ENCODE measurements around the gene NARF.
"Not testable (repeated sequence)": the region's sequence is repeated elsewhere in the genome, so short reads cannot be mapped to it uniquely, and the experiment has no call there.

NARF gene

GRCh38 chr17:82503094-82503727 is 44.7 kb downstream of the NARF start:
- Histone ChIP-seq H3K27me3 (ENCODE audit: control insufficient read depth in 1 of 2, insufficient read depth in 2 of 2, low read length in 2 of 2) (no peaks in the 10 kb centered on the region), H3K27ac (ENCODE audit: low read length) (no peak overlapping the region), H3K4me3 (ENCODE audit: low read length in 2 of 2) (no peak overlapping the region), H3K9me3 (ENCODE audit: control insufficient read depth in 2 of 2, low read length in 2 of 2) (no peaks in the 10 kb centered on the region), H3K4me1 (ENCODE audit: control insufficient read depth, insufficient read depth, low read length) (no peaks in the 10 kb centered on the region), H3K9ac (ENCODE audit: low read length in 2 of 2) (no peak overlapping the region), H3K36me3 (ENCODE audit: control insufficient read depth in 2 of 2, insufficient read depth in 2 of 2, low read length in 2 of 2) (no peaks in the 10 kb centered on the region)

- no peak overlapping the region for H3K27ac ChIP-seq (ENCODE audit: low read length)
- H3K4me1 ChIP-seq (ENCODE audit: control insufficient read depth, insufficient read depth, low read length): no peaks in the 10 kb centered on the region
- no peaks in the 10 kb centered on the region for H3K27me3 ChIP-seq (ENCODE audit: control insufficient read depth in 1 of 2, insufficient read depth in 2 of 2, low read length in 2 of 2)
- no peak overlapping the region for H3K9ac ChIP-seq (ENCODE audit: low read length in 2 of 2)
- no peaks in the 10 kb centered on the region for H3K9me3 ChIP-seq (ENCODE audit: control insufficient read depth in 2 of 2, low read length in 2 of 2)
- no peak overlapping the region for H3K4me3 ChIP-seq (ENCODE audit: low read length in 2 of 2)
- no peaks in the 10 kb centered on the region for H3K36me3 ChIP-seq (ENCODE audit: control insufficient read depth in 2 of 2, insufficient read depth in 2 of 2, low read length in 2 of 2)
Observed at GRCh38 chr17:82503728-82504308, 45.3 kb downstream of the NARF start.

GRCh38 chr17:82505296-82505695 is 46.8 kb downstream of the NARF start:
- H3K9ac ChIP-seq (ENCODE audit: low read length in 2 of 2): no peak overlapping the region
- H3K9me3 ChIP-seq (ENCODE audit: control insufficient read depth in 2 of 2, low read length in 2 of 2): no peaks in the 10 kb centered on the region
- H3K4me3 ChIP-seq (ENCODE audit: low read length in 2 of 2): no peak overlapping the region
- H3K36me3 ChIP-seq (ENCODE audit: control insufficient read depth in 2 of 2, insufficient read depth in 2 of 2, low read length in 2 of 2): no peaks in the 10 kb centered on the region
- no peaks in the 10 kb centered on the region for H3K4me1 ChIP-seq (ENCODE audit: control insufficient read depth, insufficient read depth, low read length)
- H3K27me3 ChIP-seq (ENCODE audit: control insufficient read depth in 1 of 2, insufficient read depth in 2 of 2, low read length in 2 of 2): no peaks in the 10 kb centered on the region
- H3K27ac ChIP-seq (ENCODE audit: low read length): no peak overlapping the region

GRCh38 chr17:82506402-82506801 is 47.9 kb downstream of the NARF start:
- not testable (repeated sequence) for H3K27me3 ChIP-seq (ENCODE audit: control insufficient read depth in 1 of 2, insufficient read depth in 2 of 2, low read length in 2 of 2); H3K4me1 ChIP-seq (ENCODE audit: control insufficient read depth, insufficient read depth, low read length); H3K27ac ChIP-seq (ENCODE audit: low read length); H3K9me3 ChIP-seq (ENCODE audit: control insufficient read depth in 2 of 2, low read length in 2 of 2); H3K9ac ChIP-seq (ENCODE audit: low read length in 2 of 2); H3K4me3 ChIP-seq (ENCODE audit: low read length in 2 of 2); H3K36me3 ChIP-seq (ENCODE audit: control insufficient read depth in 2 of 2, insufficient read depth in 2 of 2, low read length in 2 of 2)

- Histone ChIP-seq H3K4me3 (ENCODE audit: low read length in 2 of 2) (no peak overlapping the region), H3K27ac (ENCODE audit: low read length) (no peak overlapping the region), H3K9ac (ENCODE audit: low read length in 2 of 2) (no peak overlapping the region), H3K4me1 (ENCODE audit: control insufficient read depth, insufficient read depth, low read length) (no peaks in the 10 kb centered on the region), H3K9me3 (ENCODE audit: control insufficient read depth in 2 of 2, low read length in 2 of 2) (no peaks in the 10 kb centered on the region), H3K36me3 (ENCODE audit: control insufficient read depth in 2 of 2, insufficient read depth in 2 of 2, low read length in 2 of 2) (no peaks in the 10 kb centered on the region), H3K27me3 (ENCODE audit: control insufficient read depth in 1 of 2, insufficient read depth in 2 of 2, low read length in 2 of 2) (no peaks in the 10 kb centered on the region)
Observed at GRCh38 chr17:82507631-82508175, 49.2 kb downstream of the NARF start.

GRCh38 chr17:82511642-82512041 is 53.1 kb downstream of the NARF start:
- H3K4me3 ChIP-seq (ENCODE audit: low read length in 2 of 2); H3K9me3 ChIP-seq (ENCODE audit: control insufficient read depth in 2 of 2, low read length in 2 of 2); H3K36me3 ChIP-seq (ENCODE audit: control insufficient read depth in 2 of 2, insufficient read depth in 2 of 2, low read length in 2 of 2); H3K27ac ChIP-seq (ENCODE audit: low read length); H3K4me1 ChIP-seq (ENCODE audit: control insufficient read depth, insufficient read depth, low read length); H3K27me3 ChIP-seq (ENCODE audit: control insufficient read depth in 1 of 2, insufficient read depth in 2 of 2, low read length in 2 of 2); H3K9ac ChIP-seq (ENCODE audit: low read length in 2 of 2): not testable (repeated sequence)

- not testable (repeated sequence) for H3K27me3 ChIP-seq (ENCODE audit: control insufficient read depth in 1 of 2, insufficient read depth in 2 of 2, low read length in 2 of 2); H3K4me3 ChIP-seq (ENCODE audit: low read length in 2 of 2); H3K27ac ChIP-seq (ENCODE audit: low read length); H3K9ac ChIP-seq (ENCODE audit: low read length in 2 of 2); H3K4me1 ChIP-seq (ENCODE audit: control insufficient read depth, insufficient read depth, low read length); H3K36me3 ChIP-seq (ENCODE audit: control insufficient read depth in 2 of 2, insufficient read depth in 2 of 2, low read length in 2 of 2); H3K9me3 ChIP-seq (ENCODE audit: control insufficient read depth in 2 of 2, low read length in 2 of 2)
Observed at GRCh38 chr17:82513864-82514263, 55.3 kb downstream of the NARF start.

GRCh38 chr17:82517230-82517865 is 58.8 kb downstream of the NARF start:
- Histone ChIP-seq H3K4me3 (ENCODE audit: low read length in 2 of 2) (no peak overlapping the region), H3K27ac (ENCODE audit: low read length) (no peak overlapping the region), H3K9ac (ENCODE audit: low read length in 2 of 2) (no peak overlapping the region), H3K36me3 (ENCODE audit: control insufficient read depth in 2 of 2, insufficient read depth in 2 of 2, low read length in 2 of 2) (no peaks in the 10 kb centered on the region), H3K27me3 (ENCODE audit: control insufficient read depth in 1 of 2, insufficient read depth in 2 of 2, low read length in 2 of 2) (no peaks in the 10 kb centered on the region), H3K9me3 (ENCODE audit: control insufficient read depth in 2 of 2, low read length in 2 of 2) (no peaks in the 10 kb centered on the region), H3K4me1 (ENCODE audit: control insufficient read depth, insufficient read depth, low read length) (no peaks in the 10 kb centered on the region)

GRCh38 chr17:82518826-82519810 is 60.6 kb downstream of the NARF start, which contains the start of gene FOXK2:
FOXK2 (plus strand) TSS chr17:82519732; CDS start chr17:82519889, 157 bp downstream.
- H3K9ac ChIP-seq (ENCODE audit: low read length in 2 of 2): peak within 1 kb of the TSS; percentile 84 to 88
- no peaks in the 10 kb centered on the region for H3K9me3 ChIP-seq (ENCODE audit: control insufficient read depth in 2 of 2, low read length in 2 of 2)
- peak within 1 kb of the TSS; percentile 81 to 84 for H3K4me3 ChIP-seq (ENCODE audit: low read length in 2 of 2)
- H3K27ac ChIP-seq (ENCODE audit: low read length): peak within 1 kb of the TSS; percentile 90
- no peaks in the 10 kb centered on the region for H3K36me3 ChIP-seq (ENCODE audit: control insufficient read depth in 2 of 2, insufficient read depth in 2 of 2, low read length in 2 of 2)
- H3K4me1 ChIP-seq (ENCODE audit: control insufficient read depth, insufficient read depth, low read length): peaks cover 3% of the 10 kb centered on the region
- H3K27me3 ChIP-seq (ENCODE audit: control insufficient read depth in 1 of 2, insufficient read depth in 2 of 2, low read length in 2 of 2): no peaks in the 10 kb centered on the region

Data from stomach smooth muscle (tissue), 2 donors.